Loucy (cell line): ENCODE measurements around the gene IGSF22.

Experiments
- H2AFZ ChIP-seq: fragments of 200-600 bp; sonication (generic); 2 replicates; pipeline ENCODE4 v1.6.0; 2016; ENCODE audit warnings: antibody characterized with exemption, mild to moderate bottlenecking, low read length, moderate library complexity
- H3F3A ChIP-seq: fragments of 200-600 bp; 2 replicates; pipeline ENCODE4 v1.6.0; 2016; ENCODE audit warnings: antibody characterized with exemption, low read depth, mild to moderate bottlenecking
- H3K27me3 ChIP-seq: fragments of 200-600 bp; sonication (generic); 2 replicates; pipeline ENCODE4 v1.6.1; 2014; ENCODE audit warnings: low read length, mild to moderate bottlenecking; ENCODE audit not compliant: insufficient read depth, poor library complexity, severe bottlenecking
- H3K36me3 ChIP-seq: fragments of 200-600 bp; sonication (generic); 2 replicates; pipeline ENCODE4 v1.6.1; 2016; ENCODE audit warnings: low read length; ENCODE audit not compliant: insufficient read depth
- H3K4me1 ChIP-seq: fragments of 200-600 bp; sonication (generic); 2 replicates; pipeline ENCODE4 v1.5.1; 2014; ENCODE audit warnings: low read length, mild to moderate bottlenecking; ENCODE audit not compliant: insufficient read depth, poor library complexity, severe bottlenecking
- H3K4me2 ChIP-seq: fragments of 200-600 bp; sonication (generic); 2 replicates; pipeline ENCODE4 v1.6.0; 2014; ENCODE audit warnings: antibody characterized with exemption, low read length, low read depth, mild to moderate bottlenecking; ENCODE audit not compliant: poor library complexity, severe bottlenecking
- H3K4me3 ChIP-seq: fragments of 200-600 bp; sonication (generic); 2 replicates; pipeline ENCODE4 v1.5.1; 2014; ENCODE audit warnings: low read length, mild to moderate bottlenecking, mixed read lengths; ENCODE audit not compliant: poor library complexity, severe bottlenecking
- H3K79me2 ChIP-seq: fragments of 200-600 bp; sonication (generic); 2 replicates; pipeline ENCODE4 v1.6.1; 2014; ENCODE audit warnings: low read length; ENCODE audit not compliant: insufficient read depth
- H3K9ac ChIP-seq: fragments of 200-600 bp; sonication (generic); 2 replicates; pipeline ENCODE4 v1.6.0; 2014; ENCODE audit warnings: mild to moderate bottlenecking, low read depth, low read length, moderate library complexity; ENCODE audit not compliant: poor library complexity, severe bottlenecking
- H3K9me2 ChIP-seq: fragments of 200-600 bp; sonication (generic); replicated peaks from 2 replicates; pipeline ENCODE4 v1.6.1; 2016; ENCODE audit warnings: low read depth, low read length, mixed read lengths
- H3K9me3 ChIP-seq: fragments of 200-600 bp; sonication (generic); 2 replicates; pipeline ENCODE4 v1.6.1; 2014; ENCODE audit warnings: mild to moderate bottlenecking, antibody characterized with exemption, low read length, low read depth; ENCODE audit not compliant: insufficient read depth
- H4K20me1 ChIP-seq: fragments of 200-600 bp; sonication (generic); 2 replicates; pipeline ENCODE4 v1.6.0; 2014; ENCODE audit warnings: antibody characterized with exemption, low read length, mild to moderate bottlenecking; ENCODE audit not compliant: insufficient read depth, poor library complexity, severe bottlenecking
- EZH2phosphoT487 ChIP-seq: fragments of 200-600 bp; IDR thresholded peaks from 2 replicates; pipeline ENCODE4 v1.6.1; 2018; ENCODE audit warnings: antibody characterized with exemption, mild to moderate bottlenecking, moderate library complexity, borderline replicate concordance
- TF ChIP-seq, protein P1 (sequence below): fragments of 200-600 bp; sonication (generic); conservative IDR thresholded peaks from 2 replicates; pipeline ENCODE4 v1.5.1; 2014; ENCODE audit warnings: mild to moderate bottlenecking, antibody characterized with exemption, low read length

Gene IGSF22

DNA sequence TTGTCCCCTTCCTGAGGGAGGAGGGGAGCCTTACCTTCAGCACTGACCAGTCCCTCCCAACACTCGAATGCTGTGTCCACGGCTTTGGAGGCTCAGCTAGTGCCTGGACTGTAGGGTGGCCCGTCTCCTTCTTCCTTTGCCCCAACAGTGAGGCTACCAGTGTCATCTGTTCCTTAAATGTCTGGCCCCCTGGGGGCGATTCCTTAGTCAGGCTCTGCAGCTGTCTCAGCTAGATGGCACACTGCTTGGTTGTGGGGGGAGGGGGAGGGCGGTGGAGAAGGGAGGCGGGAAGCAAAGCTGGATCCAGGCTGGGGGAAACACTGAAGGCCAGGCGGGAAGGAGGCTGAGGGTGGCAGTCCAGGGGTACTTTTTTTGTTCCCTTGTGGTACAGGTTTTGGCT, at the start of gene IGSF22:
Gene IGSF22, minus strand, starts transcription at position 149 of the 400 bp plus-strand sequence. CDS start 1,952 bp downstream, outside the sequence.
- Histone ChIP-seq H3K9ac (no peak within 1 kb of the TSS), H3K4me1 (peaks cover 8% of the 10 kb centered on the region), H3F3A (no peaks in the 10 kb centered on the region)

DNA sequence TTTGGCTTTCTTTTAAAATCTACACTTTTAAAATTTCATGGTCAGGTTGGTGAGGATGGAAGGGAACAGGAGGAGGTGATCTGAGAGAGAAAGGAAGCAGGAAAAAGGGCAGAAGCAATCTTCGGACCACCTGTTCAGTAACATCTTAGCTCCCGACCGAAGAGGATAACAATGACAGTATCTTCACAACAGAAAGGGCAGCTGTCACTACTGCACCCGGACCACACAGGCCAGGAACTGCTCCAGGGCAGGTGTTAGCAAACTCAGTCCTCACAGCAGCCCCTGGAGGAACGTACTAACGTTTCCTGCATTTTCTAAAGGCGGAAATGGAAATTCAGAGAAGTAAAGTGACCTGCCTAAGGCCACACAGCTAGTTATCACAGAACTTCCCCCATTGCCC, 48.8 kb upstream of the IGSF22 start:
- Histone ChIP-seq H3K79me2 (no peaks in the 10 kb centered on the region), H3K4me1 (no peaks in the 10 kb centered on the region), H3K27me3 (no peaks in the 10 kb centered on the region), H4K20me1 (no peaks in the 10 kb centered on the region), H3K4me2 (no peak overlapping the region), H3K9me3 (no peaks in the 10 kb centered on the region), H3K9me2 (no peaks in the 10 kb centered on the region), H3K36me3 (no peaks in the 10 kb centered on the region), H3F3A (no peaks in the 10 kb centered on the region), H3K9ac (no peak overlapping the region), H3K4me3 (no peak overlapping the region), H2AFZ (no peak overlapping the region)
- TF ChIP-seq, protein P1, sequence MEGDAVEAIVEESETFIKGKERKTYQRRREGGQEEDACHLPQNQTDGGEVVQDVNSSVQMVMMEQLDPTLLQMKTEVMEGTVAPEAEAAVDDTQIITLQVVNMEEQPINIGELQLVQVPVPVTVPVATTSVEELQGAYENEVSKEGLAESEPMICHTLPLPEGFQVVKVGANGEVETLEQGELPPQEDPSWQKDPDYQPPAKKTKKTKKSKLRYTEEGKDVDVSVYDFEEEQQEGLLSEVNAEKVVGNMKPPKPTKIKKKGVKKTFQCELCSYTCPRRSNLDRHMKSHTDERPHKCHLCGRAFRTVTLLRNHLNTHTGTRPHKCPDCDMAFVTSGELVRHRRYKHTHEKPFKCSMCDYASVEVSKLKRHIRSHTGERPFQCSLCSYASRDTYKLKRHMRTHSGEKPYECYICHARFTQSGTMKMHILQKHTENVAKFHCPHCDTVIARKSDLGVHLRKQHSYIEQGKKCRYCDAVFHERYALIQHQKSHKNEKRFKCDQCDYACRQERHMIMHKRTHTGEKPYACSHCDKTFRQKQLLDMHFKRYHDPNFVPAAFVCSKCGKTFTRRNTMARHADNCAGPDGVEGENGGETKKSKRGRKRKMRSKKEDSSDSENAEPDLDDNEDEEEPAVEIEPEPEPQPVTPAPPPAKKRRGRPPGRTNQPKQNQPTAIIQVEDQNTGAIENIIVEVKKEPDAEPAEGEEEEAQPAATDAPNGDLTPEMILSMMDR: no peak
- TF ChIP-seq EZH2phosphoT487: no peak

More for the DNA sequence above, at the start of gene IGSF22:
- H3K9me3 ChIP-seq: no peaks in the 10 kb centered on the region
- no peak within 1 kb of the TSS for H3K4me2 ChIP-seq
- no peaks in the 10 kb centered on the region for H3K9me2 ChIP-seq
- no peak for TF ChIP-seq EZH2phosphoT487
- TF ChIP-seq, protein P1: no peak
- H3K36me3 ChIP-seq: no peaks in the 10 kb centered on the region
- no peaks in the 10 kb centered on the region for H4K20me1 ChIP-seq
- H3K4me3 ChIP-seq: no peak within 1 kb of the TSS
- no peak within 1 kb of the TSS for H2AFZ ChIP-seq
- H3K79me2 ChIP-seq: no peaks in the 10 kb centered on the region
- H3K27me3 ChIP-seq: peaks cover 10% of the 10 kb centered on the region

DNA sequence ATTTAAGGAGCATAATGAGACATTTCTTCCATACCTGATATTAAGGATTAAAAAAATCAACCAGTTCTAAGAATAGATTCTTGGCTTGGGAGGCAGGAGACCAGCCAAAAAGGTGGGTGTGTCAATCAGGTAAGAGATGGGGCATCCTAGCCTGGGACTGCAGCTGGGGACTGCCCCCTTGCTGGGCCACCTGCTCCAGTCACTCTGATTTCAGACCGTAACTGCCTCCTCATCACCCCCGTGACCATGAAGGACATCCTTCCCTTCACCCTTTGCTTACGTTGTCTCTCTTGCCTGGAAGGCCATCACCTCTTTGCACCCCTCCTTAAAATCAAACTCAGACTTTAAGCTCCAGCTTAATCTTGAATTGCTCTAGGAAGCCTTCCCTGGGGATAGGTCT, 47.7 kb upstream of the IGSF22 start:
- H3K4me3 ChIP-seq: no peak overlapping the region
- H3K9ac ChIP-seq: no peak overlapping the region
- no peak for TF ChIP-seq EZH2phosphoT487
- TF ChIP-seq, protein P1: no peak
- H3K9me2 ChIP-seq: no peaks in the 10 kb centered on the region
- no peak overlapping the region for H3K4me2 ChIP-seq
- no peaks in the 10 kb centered on the region for H3K36me3 ChIP-seq
- H3K27me3 ChIP-seq: no peaks in the 10 kb centered on the region
- no peak overlapping the region for H2AFZ ChIP-seq
- no peaks in the 10 kb centered on the region for H3F3A ChIP-seq
- H3K9me3 ChIP-seq: no peaks in the 10 kb centered on the region
- no peaks in the 10 kb centered on the region for H3K79me2 ChIP-seq
- H4K20me1 ChIP-seq: no peaks in the 10 kb centered on the region
- H3K4me1 ChIP-seq: no peaks in the 10 kb centered on the region
